ENCODE measurements around the gene WDFY3.
A peak's percentile ranks its signal among the peaks of the same experiment; 100 is the strongest.
"Not testable (repeated sequence)": the region's sequence is repeated elsewhere in the genome, so short reads cannot be mapped to it uniquely, and the experiment has no call there.

Gene WDFY3

GRCh38 chr4:84856468-84857049, 109.9 kb downstream of the WDFY3 start:
- DNase-seq (ENCODE audit: low spot score): peak; percentile 40

GRCh38 chr4:84855774-84856173, 110.7 kb downstream of the WDFY3 start:
- DNase-seq (ENCODE audit: low spot score): peak; percentile 87

DNA sequence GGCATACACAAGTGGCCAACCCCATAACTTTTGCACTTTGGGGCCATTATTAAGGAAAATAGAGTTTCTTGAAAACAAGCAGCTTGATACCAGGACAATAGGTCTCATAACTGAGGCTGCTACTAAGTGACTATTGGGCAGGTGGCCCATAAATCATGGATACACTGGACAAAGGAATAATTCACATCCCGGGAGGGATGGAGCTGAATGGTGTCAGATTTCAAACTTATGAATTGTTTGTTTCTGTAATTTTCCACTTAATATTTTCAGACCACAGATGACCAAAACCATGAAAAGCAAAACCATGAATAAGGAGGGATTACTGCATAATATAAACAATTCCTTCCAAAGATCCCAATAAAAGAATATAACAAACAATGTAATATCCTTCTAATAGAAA, 114.4 kb downstream of the WDFY3 start:
- DNase-seq (ENCODE audit: low spot score): peak; percentile 86

- no peak for DNase-seq (ENCODE audit: low spot score)
Observed at GRCh38 chr4:84849051-84849640, 117.3 kb downstream of the WDFY3 start.

GRCh38 chr4:84848432-84848831, 118.1 kb downstream of the WDFY3 start:
- DNase-seq (ENCODE audit: low spot score): no peak

GRCh38 chr4:84847978-84848377, 118.5 kb downstream of the WDFY3 start:
- no peak for DNase-seq (ENCODE audit: low spot score)

GRCh38 chr4:84846985-84847384, 119.5 kb downstream of the WDFY3 start:
- no peak for DNase-seq (ENCODE audit: low spot score)

DNA sequence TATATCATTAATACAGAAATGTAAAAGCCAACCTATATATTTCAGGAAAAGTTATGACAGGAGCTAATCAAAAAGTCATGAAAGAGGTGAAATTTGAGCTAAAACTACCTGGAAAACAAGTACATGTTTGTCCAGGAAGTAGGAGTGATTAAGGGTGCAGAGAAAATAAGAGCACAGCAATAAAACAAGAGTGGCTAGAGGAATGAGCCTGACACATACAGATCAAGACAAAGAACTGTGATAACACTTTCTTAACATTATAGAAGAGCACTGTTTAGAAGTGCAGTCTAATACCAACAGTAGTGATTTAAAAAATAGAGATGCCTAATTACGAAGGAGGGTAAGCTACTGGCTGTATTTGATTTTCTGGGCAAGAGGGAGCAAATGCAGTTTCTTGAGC, 125.1 kb downstream of the WDFY3 start:
- DNase-seq (ENCODE audit: low spot score): no peak

GRCh38 chr4:84837751-84838150, 128.7 kb downstream of the WDFY3 start:
- DNase-seq (ENCODE audit: low spot score): no peak

DNA sequence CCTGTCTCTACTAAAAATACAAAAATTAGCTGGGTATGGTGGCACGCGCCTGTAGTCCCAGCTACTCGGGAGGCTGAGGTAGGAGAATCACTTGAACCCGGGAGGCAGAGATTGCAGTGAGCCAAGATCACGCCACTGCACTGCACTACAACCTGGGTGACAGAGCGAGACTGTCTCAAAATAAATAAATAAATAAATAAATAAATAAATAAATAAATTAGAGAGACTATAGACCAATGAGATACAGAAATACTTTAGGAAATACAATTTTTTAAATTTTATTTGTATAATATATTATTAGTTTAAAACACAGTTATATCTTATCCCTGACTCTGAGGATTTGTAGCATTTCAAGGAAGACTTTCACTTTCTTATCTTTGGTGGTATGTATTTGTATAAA, 136.9 kb downstream of the WDFY3 start:
- not testable (repeated sequence) for DNase-seq (ENCODE audit: low spot score)

DNA sequence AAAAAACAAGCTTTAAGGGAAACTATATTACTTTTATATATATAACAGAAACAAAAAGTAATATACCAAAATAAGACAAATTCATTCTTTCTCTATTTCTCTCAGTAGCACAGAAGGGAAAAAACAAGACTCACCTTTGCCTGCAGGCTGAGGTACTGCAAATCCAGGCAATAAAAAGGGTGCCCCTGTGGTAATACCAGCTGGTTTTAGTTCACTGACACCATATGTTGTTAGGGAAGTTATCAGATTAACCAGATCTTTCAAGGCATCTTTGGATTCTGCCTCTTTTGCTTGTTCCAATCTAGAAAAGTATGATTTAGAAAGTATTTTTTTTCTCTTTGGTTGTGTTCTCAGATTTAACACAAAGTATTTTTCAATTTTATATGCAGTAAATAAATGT, 139.8 kb downstream of the WDFY3 start:
- no peak for DNase-seq (ENCODE audit: low spot score)

GRCh38 chr4:84825701-84826341, 140.7 kb downstream of the WDFY3 start:
- DNase-seq (ENCODE audit: low spot score): no peak

GRCh38 chr4:84821064-84821463, 145.4 kb downstream of the WDFY3 start:
- DNase-seq (ENCODE audit: low spot score): no peak

DNA sequence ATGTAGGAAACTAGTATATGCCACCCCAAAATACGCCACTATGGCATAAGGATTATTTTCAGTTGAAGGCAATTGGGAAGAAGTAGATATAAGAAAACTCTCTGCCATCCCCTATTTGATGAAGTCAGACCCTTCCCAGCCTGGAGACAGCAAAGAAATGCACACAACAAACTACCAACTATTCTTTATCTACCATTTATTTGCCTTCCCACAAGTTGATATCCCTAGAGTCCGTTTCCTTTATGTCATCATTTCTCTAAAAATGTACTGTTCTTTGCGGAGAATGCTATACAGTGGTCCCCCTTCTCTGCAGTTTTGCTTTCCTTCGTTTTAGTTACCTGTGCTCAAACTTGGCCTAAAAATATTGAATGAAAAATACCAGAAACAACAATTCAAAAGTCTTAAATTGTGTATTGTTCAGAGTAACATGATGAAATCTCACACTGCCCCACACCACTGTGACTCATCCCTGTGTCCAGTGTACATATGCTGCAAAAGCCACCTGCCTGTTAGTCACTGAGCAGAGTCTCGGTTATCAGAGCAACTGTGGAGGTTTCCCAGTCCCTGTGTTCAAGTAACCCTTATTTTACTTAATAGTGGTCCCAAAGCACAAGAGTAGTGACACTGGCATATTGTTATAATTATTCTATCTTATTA, 152.3 kb downstream of the WDFY3 start:
- DNase-seq (ENCODE audit: low spot score): no peak

DNA sequence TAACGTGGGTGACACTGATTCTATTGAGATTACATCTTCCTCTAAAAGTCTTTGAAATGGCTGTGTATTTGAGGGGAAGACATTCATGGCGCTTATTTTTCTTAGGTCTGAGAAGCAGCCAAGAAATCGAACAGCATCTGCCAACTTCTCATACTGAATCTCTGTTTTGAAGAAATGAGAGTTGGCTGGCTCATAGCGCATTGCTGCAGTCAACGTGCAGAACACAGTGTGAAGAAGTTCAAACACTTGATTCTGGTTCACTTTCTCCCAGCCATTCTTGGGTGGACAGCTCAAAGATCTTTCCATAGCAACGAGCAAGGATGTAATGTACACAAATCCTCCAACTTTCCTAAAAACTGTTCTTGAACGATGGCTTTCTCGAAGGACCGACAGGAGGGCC, 156.5 kb downstream of the WDFY3 start:
- peak; percentile 59 for DNase-seq (ENCODE audit: low spot score)

- no peak for DNase-seq (ENCODE audit: low spot score)
Observed at GRCh38 chr4:84808332-84808731, 158.2 kb downstream of the WDFY3 start.

GRCh38 chr4:84806541-84806940, 159.9 kb downstream of the WDFY3 start:
- not testable (repeated sequence) for DNase-seq (ENCODE audit: low spot score)

DNA sequence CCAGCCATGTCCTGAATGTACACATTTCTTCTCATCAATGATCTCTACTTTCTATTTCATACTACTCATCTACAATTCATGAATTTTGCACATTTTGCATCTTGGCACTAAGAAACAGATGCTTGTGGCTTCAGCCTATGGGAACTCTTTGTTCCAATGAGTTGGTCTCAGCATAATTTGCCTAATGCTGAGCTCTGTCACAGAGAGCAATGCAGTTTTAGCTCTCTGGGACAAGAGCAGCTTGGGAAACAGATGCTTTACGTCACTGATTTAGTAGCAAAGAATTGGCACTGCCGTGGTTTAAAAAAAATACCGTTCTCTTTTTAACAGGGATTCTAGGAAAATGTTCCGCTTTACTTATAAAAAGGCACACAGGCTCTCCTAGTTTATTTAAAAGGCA, 162.4 kb downstream of the WDFY3 start:
- DNase-seq (ENCODE audit: low spot score): peak; percentile 30

DNA sequence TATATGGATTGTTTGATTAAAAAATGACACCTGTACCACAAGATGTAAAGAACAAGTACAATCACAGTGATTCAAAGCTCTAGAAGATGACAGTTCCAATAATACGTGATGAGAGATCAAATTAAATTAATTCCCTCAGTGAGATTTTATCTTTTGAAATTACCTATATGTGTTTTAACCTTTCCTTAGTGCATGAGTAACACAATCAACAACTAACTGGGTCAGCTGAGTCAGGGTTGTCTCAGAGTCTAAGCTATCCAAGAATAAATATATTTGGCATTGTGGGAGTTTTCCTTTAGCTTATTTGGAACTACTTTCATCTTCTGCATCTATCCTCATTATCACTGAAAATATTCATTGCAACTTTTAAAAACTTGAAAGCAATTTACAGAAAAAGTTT, 162.8 kb downstream of the WDFY3 start:
- DNase-seq (ENCODE audit: low spot score): no peak

DNA sequence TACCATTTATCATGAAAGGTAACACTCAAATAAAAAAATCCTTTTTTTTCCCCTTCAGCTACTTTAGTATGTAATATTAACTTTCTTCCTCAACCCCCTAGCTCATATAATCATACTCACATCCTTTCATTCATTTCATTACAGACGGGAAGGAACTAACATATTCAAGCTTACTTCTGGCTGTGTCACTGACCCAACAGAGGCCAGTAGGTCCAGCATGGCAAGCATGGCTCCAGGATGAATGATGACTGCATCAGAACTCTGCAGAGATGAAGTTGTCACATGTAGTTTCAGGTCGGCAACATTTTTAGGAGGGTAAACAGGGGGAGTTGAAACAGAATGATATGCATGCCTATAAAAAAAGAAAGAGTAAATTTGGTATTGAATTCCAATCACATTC, 163.4 kb downstream of the WDFY3 start:
- DNase-seq (ENCODE audit: low spot score): no peak

DNA sequence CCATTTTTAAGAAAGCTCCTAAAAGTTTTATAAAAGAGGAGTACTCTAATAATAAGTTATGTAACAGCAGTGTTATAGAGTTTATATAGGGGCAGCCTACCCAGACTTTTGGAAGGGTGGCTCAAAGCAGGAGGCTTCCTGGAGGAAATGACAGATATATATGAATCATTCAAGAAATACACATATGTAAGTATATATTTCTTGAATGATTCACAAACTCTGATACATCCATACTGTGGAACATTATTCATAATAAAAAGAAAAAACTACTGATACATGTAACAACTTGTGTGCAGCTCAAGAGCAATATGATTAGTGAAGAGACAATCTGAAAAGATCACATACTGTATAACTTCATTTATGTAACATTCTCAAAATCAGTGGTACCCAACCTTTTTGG, 166.2 kb downstream of the WDFY3 start:
- no peak for DNase-seq (ENCODE audit: low spot score)

DNA sequence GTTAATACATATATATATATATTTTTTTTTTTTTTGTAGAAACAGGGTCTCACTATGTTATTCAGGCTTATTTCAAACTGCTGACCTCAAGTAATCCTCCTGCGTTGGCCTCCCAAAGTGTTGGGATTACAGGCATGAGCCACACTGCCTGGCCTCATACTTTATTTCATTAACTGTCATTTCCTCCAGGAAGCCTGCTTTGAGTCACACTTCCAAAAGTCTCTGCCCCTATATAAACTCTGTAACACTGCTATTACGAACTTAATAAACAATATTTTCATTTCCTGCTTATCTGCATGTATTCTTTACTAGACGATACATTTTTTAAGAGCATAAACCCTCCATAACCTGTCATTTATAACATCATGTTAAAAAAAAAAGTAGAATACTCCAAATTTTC, 167.2 kb downstream of the WDFY3 start:
- no peak for DNase-seq (ENCODE audit: low spot score)

GRCh38 chr4:84796394-84796793, 170.1 kb downstream of the WDFY3 start:
- no peak for DNase-seq (ENCODE audit: low spot score)
